ENCODE measurements around the gene KRT84. TPM values are rescaled to one million over a fixed set of nuclear protein-coding genes. Genes with fewer than 3 reads are reported as not detected.

KRT84 gene
- total RNA-seq, 1 experiment from 2014 or later = not detected

GRCh38 chr12:52367876-52368275, 17.6 kb downstream of the KRT84 start:
- ChIA-PET CTCF (interaction anchor here (1.4 kb wide), 1 partner anchor 503 kb away, joined by 6 read pairs; no protein-coding TSS in a partner anchor), RAD21 (ENCODE audit: low non-redundant PET in 1 of 2, low total read pairs in 2 of 2, uncharacterized antibody in 2 of 2, unreplicated experiment in 2 of 2) (no interaction called here), POLR2A (no interaction called here)
- no peak overlapping the region for H3K4me2 ChIP-seq (ENCODE audit: low read length)
- H3K4me1 ChIP-seq (ENCODE audit: control insufficient read depth in 1 of 2, insufficient read depth in 2 of 2, low read length in 2 of 2) = peaks cover 0 to 2% of the 10 kb centered on the region in 2 experiments; a peak in 1 of 4 replicates
- no peaks in the 10 kb centered on the region for H3K36me3 ChIP-seq (ENCODE audit: control insufficient read depth in 1 of 2, insufficient read depth in 2 of 2, low read length in 2 of 2)
- H3K27ac ChIP-seq (ENCODE audit: low read depth, low read length) = no peak overlapping the region
- no peaks in the 10 kb centered on the region for H3K79me2 ChIP-seq (ENCODE audit: insufficient read depth, low read length)
- H3K9me2 ChIP-seq (ENCODE audit: insufficient read depth) = no peaks in the 10 kb centered on the region
- H3K9ac ChIP-seq (ENCODE audit: low read length) = no peak overlapping the region
- TF ChIP-seq TCF7L2 (IDR thresholded peaks at IDR 0.05; ENCODE audit: borderline replicate concordance, extremely low read depth, insufficient read depth, insufficient read length) = no peak
- no peak for TF ChIP-seq SRF (IDR thresholded peaks at IDR 0.05; ENCODE audit: low read depth)
- TF ChIP-seq FOSL1 (IDR thresholded peaks at IDR 0.05; ENCODE audit: low read depth) = no peak
- no peak for TF ChIP-seq POLR2AphosphoS5 (IDR thresholded peaks at IDR 0.05; ENCODE audit: low read depth, low read length)
- TF ChIP-seq ZNF274 (IDR thresholded peaks at IDR 0.05; ENCODE audit: low read depth, low read length) = no peak
- TF ChIP-seq CBX3 (IDR thresholded peaks at IDR 0.05; ENCODE audit: low read depth) = no peak
- TF ChIP-seq ZFX (IDR thresholded peaks at IDR 0.05) = no peak
- no peak for TF ChIP-seq POLR2A (IDR thresholded peaks at IDR 0.05; ENCODE audit: borderline replicate concordance, extremely low read depth, insufficient read depth, insufficient read length)
- no peak for TF ChIP-seq EGR1 (IDR thresholded peaks at IDR 0.05; ENCODE audit: low read depth)
- no peak for TF ChIP-seq CTCF (IDR thresholded peaks at IDR 0.05 in 2 of 3, conservative IDR thresholded peaks at IDR 0.05 in 1 of 3; ENCODE audit: borderline replicate concordance in 1 of 3, insufficient read depth in 1 of 3, low read depth in 2 of 3, low read length in 2 of 3)
- no peak for TF ChIP-seq CEBPB (IDR thresholded peaks at IDR 0.05; ENCODE audit: low read depth)
- TF ChIP-seq MAX (IDR thresholded peaks at IDR 0.05) = no peak
- TF ChIP-seq JUND (IDR thresholded peaks at IDR 0.05) = no peak
- TF ChIP-seq EZH2phosphoT487 (IDR thresholded peaks at IDR 0.05; ENCODE audit: borderline replicate concordance) = no peak
- no peak for TF ChIP-seq REST (IDR thresholded peaks at IDR 0.05; ENCODE audit: low read depth)
- TF ChIP-seq YY1 (IDR thresholded peaks at IDR 0.05; ENCODE audit: extremely low read depth, insufficient replicate concordance, low read depth, low read length) = no peak
- no peak overlapping the region for H2AFZ ChIP-seq (ENCODE audit: low read depth, low read length, poor library complexity, severe bottlenecking)
- H3K27me3 ChIP-seq (ENCODE audit: insufficient read depth, low read length) = no peaks in the 10 kb centered on the region
- no TSS peak for BruUV-seq (replicated peaks)
- H3K9me3 ChIP-seq (ENCODE audit: control insufficient read depth in 1 of 2, insufficient read depth in 1 of 2, low read depth in 1 of 2, low read length in 2 of 2) = no peaks in the 10 kb centered on the region
- H3K4me3 ChIP-seq (replicated peaks in 1 of 2; ENCODE audit: low read depth in 1 of 2, low read length in 2 of 2) = no peak overlapping the region
- no peaks in the 10 kb centered on the region for H4K20me1 ChIP-seq (ENCODE audit: insufficient read depth)
- ATAC-seq (no peak), DNase-seq (ENCODE audit: low read depth, low spot score) (no peak)
- intact Hi-C loops (cut with micrococcal nuclease) = no loop called here

All from HCT116 (cell line).